Measurements from ENCODE around the gene PTGFRN. TPM values are rescaled to one million over a fixed set of nuclear protein-coding genes. Genes with fewer than 3 reads are reported as not detected.

PTGFRN gene
- total RNA-seq, 1 experiment from 2014 or later = 35.9 TPM

DNA sequence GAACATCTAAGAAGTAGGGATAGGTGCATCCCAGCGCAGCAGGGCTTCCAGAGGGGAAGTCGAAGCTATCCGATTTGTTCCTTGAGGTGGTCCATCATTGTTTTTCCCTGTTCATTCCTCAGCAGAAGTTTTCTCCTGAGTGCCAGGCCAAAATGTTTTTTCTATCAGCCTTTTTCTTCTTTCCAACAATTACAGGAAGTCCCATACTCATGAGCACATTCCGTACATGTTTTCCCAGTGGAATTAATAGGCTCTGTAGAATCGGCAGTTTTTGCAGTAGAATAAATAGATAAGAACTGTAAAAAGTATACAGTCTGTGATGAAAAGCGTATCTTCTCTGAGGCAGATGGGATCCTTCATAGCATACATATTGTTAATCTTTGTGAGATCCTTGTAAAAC, 116.6 kb downstream of the PTGFRN start:
- no peak for DNase-seq (ENCODE audit: extremely low read depth, low read depth)

DNA sequence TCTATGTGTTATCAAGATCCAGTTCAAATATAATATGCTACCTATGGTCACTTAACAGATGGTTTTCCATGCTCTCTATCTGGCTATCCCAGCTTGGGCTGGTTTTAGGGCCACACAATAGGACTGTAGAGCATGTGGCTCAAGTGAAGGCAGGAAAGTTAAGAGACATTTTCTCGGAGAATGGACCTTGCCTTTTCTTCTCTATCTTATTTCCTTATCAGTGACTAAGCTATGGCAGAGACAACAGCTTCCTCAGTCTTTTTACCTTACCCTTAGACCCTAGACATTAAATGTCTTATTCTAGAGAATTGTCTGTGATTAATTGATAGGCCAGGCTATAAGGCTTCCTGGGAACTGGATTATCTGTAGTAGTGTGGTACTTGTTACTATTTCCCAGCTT, 120.0 kb downstream of the PTGFRN start:
- no peak for DNase-seq (ENCODE audit: extremely low read depth, low read depth)

GRCh38 chr1:117030271-117030877, 120.7 kb downstream of the PTGFRN start:
- no peak for DNase-seq (ENCODE audit: extremely low read depth, low read depth)

GRCh38 chr1:117032266-117032665, 122.5 kb downstream of the PTGFRN start:
- no peak for DNase-seq (ENCODE audit: extremely low read depth, low read depth)

GRCh38 chr1:117032681-117033539, 123.2 kb downstream of the PTGFRN start:
- no peak for DNase-seq (ENCODE audit: extremely low read depth, low read depth)

DNA sequence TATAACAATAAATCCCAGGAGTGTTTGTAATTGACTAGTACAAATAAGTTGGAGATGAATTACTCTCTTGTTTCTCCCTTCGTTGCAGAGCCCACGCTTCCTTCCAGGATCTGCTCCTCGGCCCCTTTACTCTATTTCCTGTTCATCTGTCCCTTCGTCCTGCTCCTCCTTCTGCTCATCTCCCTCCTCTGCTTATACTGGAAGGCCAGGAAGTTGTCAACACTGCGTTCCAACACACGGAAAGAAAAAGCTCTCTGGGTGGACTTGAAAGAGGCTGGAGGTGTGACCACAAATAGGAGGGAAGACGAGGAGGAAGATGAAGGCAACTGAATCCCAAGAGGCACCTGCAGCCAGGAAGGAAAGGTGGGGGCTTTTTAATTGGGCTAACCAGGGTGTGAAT, 124.1 kb downstream of the PTGFRN start:
- DNase-seq (ENCODE audit: extremely low read depth, low read depth) = no peak

GRCh38 chr1:117034791-117035290, 125.1 kb downstream of the PTGFRN start:
- no peak for DNase-seq (ENCODE audit: extremely low read depth, low read depth)

DNA sequence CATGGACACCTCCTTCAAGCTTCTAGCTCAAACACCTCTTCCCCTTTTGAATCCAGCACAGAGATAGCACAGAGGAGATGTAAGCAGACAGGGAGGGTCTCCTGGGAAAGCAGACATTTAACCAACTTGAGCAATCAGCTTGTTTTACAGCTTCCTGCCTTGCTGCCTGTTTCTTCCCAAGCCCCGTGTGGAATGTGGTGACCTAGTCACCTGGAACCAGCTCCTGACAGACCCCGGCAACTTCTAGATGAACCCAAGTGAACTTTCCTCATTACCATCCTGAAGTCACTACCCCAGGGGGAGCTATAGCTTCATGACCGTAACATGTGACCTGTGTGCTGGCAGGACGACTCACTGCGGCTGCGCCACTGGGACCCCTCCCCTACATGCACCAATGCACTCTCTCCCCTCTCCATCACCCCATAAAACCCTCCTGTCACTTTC, 126.3 kb downstream of the PTGFRN start:
- DNase-seq (ENCODE audit: extremely low read depth, low read depth) = no peak

DNA sequence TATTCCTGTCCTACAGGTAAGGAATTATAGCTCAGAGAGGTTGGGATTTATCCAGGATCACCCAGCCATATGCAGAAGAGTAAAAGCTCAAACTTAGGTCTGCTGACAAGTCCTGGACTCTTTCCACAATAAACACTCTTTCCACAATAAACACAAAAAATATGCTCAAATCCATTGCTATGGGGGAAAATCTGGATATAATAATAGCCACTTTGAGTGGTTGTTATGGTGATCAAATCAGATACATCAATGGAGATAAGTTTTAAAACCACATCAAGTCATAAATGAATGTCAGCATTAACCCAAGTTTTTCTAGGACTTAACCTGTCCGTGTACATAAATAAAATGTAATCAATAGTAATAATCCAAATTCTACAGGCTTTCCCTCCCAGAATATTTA, 128.1 kb downstream of the PTGFRN start:
- DNase-seq (ENCODE audit: extremely low read depth, low read depth) = no peak

DNA sequence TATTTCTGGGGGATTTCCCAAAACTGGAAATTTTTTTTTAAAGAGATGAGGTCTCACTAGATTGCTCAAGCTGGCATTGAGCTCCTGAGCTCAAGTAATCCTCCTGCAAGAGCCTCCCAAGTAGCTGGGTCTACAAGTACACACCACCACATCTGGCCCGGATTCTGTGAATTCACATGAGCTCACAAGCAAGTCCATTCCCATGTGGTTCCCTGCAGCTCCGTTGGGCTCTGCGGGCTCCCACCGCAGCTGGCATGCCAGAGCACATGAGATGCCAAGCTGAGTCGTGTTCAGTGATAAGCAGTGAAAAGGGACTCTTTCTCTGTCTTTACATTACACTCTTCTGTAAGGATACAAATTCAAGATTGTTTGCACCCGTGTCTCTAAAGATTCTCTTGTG, 128.5 kb downstream of the PTGFRN start:
- no peak for DNase-seq (ENCODE audit: extremely low read depth, low read depth)

Small RNAs within 50 kb of the gene (small RNA-seq; reads per million reads assigned to genes)
- 0 to 0.12 reads per million in 2 experiments for gene RNA5SP55

Other genes with a start within 250 kb of the PTGFRN start
- gene IGSF3, start 242.2 kb upstream of the PTGFRN start, total RNA-seq (2014; rRNA removed; shearing (Covaris generic)) = 1.7 and 1.8 TPM in 2 replicates
- gene CD2, start 155.5 kb upstream of the PTGFRN start, total RNA-seq (2014; rRNA removed; shearing (Covaris generic)) = not detected in 2 replicates
- 0.17 TPM in 1 of 2 replicates, not detected in the other for gene CD101, start 91.8 kb downstream of the PTGFRN start, total RNA-seq (2014; rRNA removed; shearing (Covaris generic))
- gene TTF2, start 150.4 kb downstream of the PTGFRN start, total RNA-seq (2014; rRNA removed; shearing (Covaris generic)) = 23.1 and 27.6 TPM in 2 replicates
- 2.4 and 2.9 TPM in 2 replicates for gene TRIM45, start 211.8 kb downstream of the PTGFRN start, total RNA-seq (2014; rRNA removed; shearing (Covaris generic))

Data from NCI-H460 (cell line).